K562 (cell line): ENCODE results near the gene PYGO2. TPM values are rescaled to one million over a fixed set of nuclear protein-coding genes. Genes with fewer than 3 reads are reported as not detected.
A peak's percentile ranks its signal among the peaks of the same experiment; 100 is the strongest.

Experiments
- BCOR ChIP-seq: fragments of 450-650 bp; IDR thresholded peaks from 2 replicates; pipeline ENCODE4 v1.6.1; 2016
- CHD2 ChIP-seq: IDR thresholded peaks from 2 replicates; pipeline ENCODE4 v1.6.1; 2011; ENCODE audit warnings: low read depth, low read length
- GTF2F1 ChIP-seq: IDR thresholded peaks from 2 replicates; pipeline ENCODE4 v1.6.1; 2011; ENCODE audit warnings: low read depth, low read length, improper control_type of control experiment
- MEF2D ChIP-seq: conservative IDR thresholded peaks from 2 replicates; pipeline ENCODE4 v1.6.1; 2016; ENCODE audit warnings: low read depth, missing genetic modification characterization, missing compliant biosample characterization
- NR2C1 ChIP-seq, 2 experiments: fragments of 450-650 bp; IDR thresholded peaks; 2 replicates each; pipeline ENCODE4 v1.6.1; 2017; ENCODE audit warnings: mild to moderate bottlenecking in 2 of 2, antibody characterized with exemption in 1 of 2, inconsistent platforms in 1 of 2, missing compliant biosample characterization in 1 of 2, missing genetic modification characterization in 1 of 2
- SAFB ChIP-seq: fragments of 200-400 bp; formaldehyde crosslinking; IDR thresholded peaks from 2 replicates; pipeline ENCODE4 v1.6.1; 2017; ENCODE audit warnings: low read depth, low read length, borderline replicate concordance
- SMAD4 ChIP-seq: fragments of 250-450 bp; sonication (Bioruptor Pico); conservative IDR thresholded peaks from 2 replicates; pipeline ENCODE4 v1.8.0; 2021; ENCODE audit warnings: inconsistent platforms, mild to moderate bottlenecking, moderate library complexity
- SMARCA5 ChIP-seq: fragments of 450-650 bp; IDR thresholded peaks from 2 replicates; pipeline ENCODE4 v1.6.1; 2016
- SRSF1 ChIP-seq: fragments of 200-400 bp; formaldehyde crosslinking; IDR thresholded peaks from 2 replicates; pipeline ENCODE4 v1.6.1; 2017; ENCODE audit warnings: mild to moderate bottlenecking, low read depth, low read length, moderate library complexity
- ZC3H4 ChIP-seq: sonication (generic); formaldehyde crosslinking; IDR thresholded peaks from 2 replicates; pipeline ENCODE4 v1.9.0; 2021; ENCODE audit warnings: missing genetic modification reagents, borderline replicate concordance
- ZNF121 ChIP-seq: sonication (generic); formaldehyde crosslinking; conservative IDR thresholded peaks from 2 replicates; pipeline ENCODE4 v1.8.0; 2022; ENCODE audit warnings: missing genetic modification reagents
- ZNF431 ChIP-seq: sonication (generic); formaldehyde crosslinking; IDR thresholded peaks from 2 replicates; pipeline ENCODE4 v1.8.0; 2022; ENCODE audit warnings: mild to moderate bottlenecking, missing genetic modification reagents
- ZNF75A ChIP-seq: fragments of 450-650 bp; formaldehyde crosslinking; IDR thresholded peaks from 2 replicates; pipeline ENCODE4 v1.4.0; 2020; ENCODE audit warnings: mild to moderate bottlenecking
- ZNF764 ChIP-seq: fragments of 250-450 bp; sonication (Bioruptor Pico); IDR thresholded peaks from 2 replicates; pipeline ENCODE4 v1.4.0; 2020; ENCODE audit warnings: low read depth, mild to moderate bottlenecking, moderate library complexity
- polyA plus RNA-seq, 8 experiments: library from polyadenylated mRNA; depleted of rRNA in 4 of 8; stranded (reverse) in 5 of 8; unstranded in 3 of 8; fragments of >200 nt; fragmentation: Nextera tagmentation in 2 of 8; fragmentation: Illumina TruSeq in 1 of 8; extraction: Ambion mirVana in 2 of 8; extraction: Trizol in 1 of 8; gene quantifications; 2 replicates each; pipeline versions ENCODE4 v1.2.1 to v1.2.3, GENCODE V29; 2011 to 2014; ENCODE audit warnings: inconsistent platforms in 1 of 8, missing spikeins in 1 of 8
- total RNA-seq, 7 experiments: library from RNA; depleted of rRNA in 6 of 7; stranded (reverse); fragments of >200 nt in 6 of 7; fragmentation: Illumina TruSeq in 2 of 7; extraction: Trizol in 2 of 7; gene quantifications; 2 replicates each; pipeline versions ENCODE4 v1.2.1 to v1.2.3, GENCODE V29; 2011 to 2021; ENCODE audit warnings: low replicate concordance in 1 of 7
- TF ChIP-seq, protein P1 (sequence below): sonication (generic); formaldehyde crosslinking; IDR thresholded peaks from 2 replicates; pipeline ENCODE4 v1.8.0; 2023; ENCODE audit warnings: mild to moderate bottlenecking, missing genetic modification reagents
- TF ChIP-seq, protein P2 (sequence below): sonication (generic); formaldehyde crosslinking; IDR thresholded peaks from 2 replicates; pipeline ENCODE4 v1.8.0; 2022; ENCODE audit warnings: mild to moderate bottlenecking, missing genetic modification reagents
- TF ChIP-seq, protein P3 (sequence below): sonication (generic); formaldehyde crosslinking; IDR thresholded peaks from 2 replicates; pipeline ENCODE4 v1.8.0; 2022; ENCODE audit warnings: mild to moderate bottlenecking, missing genetic modification reagents
- TF ChIP-seq, protein P4 (sequence below): fragments of 200-800 bp; sonication (Bioruptor generic); IDR thresholded peaks from 2 replicates; pipeline ENCODE4 v1.6.1; 2017; ENCODE audit warnings: missing genetic modification characterization, missing compliant biosample characterization
- TF ChIP-seq, protein P5 (sequence below): IDR thresholded peaks from 2 replicates; pipeline ENCODE4 v1.6.1; 2011; ENCODE audit not compliant: insufficient read length; ENCODE audit errors: extremely low read depth

The PYGO2 gene
- total and polyA plus RNA-seq, 9 of the 15 experiments (the other 6 are each of a cell fraction or from before 2014, with no cell fraction given), result 8.3 to 36.2 (median 18.2) TPM

DNA sequence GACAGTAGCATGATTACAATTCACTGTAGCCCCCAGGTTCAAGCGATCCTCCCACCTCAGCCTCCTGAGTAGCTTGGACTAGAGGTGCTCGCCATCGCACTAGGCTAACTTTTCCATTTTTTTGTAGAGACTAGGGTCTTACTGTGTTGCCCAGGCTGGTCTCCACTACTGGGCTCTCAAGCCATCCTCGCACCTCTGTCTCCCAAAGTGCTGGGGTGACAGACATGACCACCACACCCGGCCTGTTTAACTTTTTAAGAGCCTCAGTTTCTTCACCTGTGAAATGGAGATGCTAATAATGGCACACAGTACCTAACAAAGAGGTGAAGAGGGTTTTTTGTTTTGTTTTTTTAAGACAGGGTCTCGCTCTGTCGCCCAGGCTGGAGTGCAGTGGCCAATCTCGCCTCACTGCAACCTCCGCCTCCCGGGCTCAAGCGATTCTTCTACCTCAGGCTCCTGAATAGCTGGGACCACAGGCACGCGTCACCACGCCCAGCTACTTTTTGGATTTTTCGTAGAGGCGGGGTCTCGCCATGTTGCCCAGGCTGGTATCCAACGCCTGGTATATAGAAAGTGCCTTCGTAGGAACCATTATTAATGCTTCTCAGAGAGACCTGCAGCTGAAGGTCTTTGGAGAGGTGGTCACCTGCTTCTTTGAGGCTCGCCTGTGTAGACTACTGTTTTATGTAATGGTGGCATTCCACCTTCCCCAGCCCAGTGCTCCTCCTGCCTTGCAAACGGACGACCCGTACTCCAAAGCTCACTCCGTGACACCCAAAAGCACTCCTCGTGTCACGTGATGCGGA is 25.6 kb downstream of the PYGO2 start (continued):
- no peak; the same call in 1 of the 2 replicates for TF ChIP-seq NR2C1 (IDR thresholded peaks at IDR 0.05)
- no peak for TF ChIP-seq NR2C1 (tag; IDR thresholded peaks at IDR 0.05)
- TF ChIP-seq SMARCA5, result 0 out of 2 replicates have a peak, but pooled peaks have one; percentile 12
- TF ChIP-seq, protein P1, sequence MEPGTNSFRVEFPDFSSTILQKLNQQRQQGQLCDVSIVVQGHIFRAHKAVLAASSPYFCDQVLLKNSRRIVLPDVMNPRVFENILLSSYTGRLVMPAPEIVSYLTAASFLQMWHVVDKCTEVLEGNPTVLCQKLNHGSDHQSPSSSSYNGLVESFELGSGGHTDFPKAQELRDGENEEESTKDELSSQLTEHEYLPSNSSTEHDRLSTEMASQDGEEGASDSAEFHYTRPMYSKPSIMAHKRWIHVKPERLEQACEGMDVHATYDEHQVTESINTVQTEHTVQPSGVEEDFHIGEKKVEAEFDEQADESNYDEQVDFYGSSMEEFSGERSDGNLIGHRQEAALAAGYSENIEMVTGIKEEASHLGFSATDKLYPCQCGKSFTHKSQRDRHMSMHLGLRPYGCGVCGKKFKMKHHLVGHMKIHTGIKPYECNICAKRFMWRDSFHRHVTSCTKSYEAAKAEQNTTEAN (CRISPR knock-in tag), result no peak
- TF ChIP-seq ZNF764 (CRISPR knock-in tag), result no peak
- TF ChIP-seq, protein P2, sequence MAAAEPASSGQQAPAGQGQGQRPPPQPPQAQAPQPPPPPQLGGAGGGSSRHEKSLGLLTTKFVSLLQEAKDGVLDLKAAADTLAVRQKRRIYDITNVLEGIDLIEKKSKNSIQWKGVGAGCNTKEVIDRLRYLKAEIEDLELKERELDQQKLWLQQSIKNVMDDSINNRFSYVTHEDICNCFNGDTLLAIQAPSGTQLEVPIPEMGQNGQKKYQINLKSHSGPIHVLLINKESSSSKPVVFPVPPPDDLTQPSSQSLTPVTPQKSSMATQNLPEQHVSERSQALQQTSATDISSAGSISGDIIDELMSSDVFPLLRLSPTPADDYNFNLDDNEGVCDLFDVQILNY (CRISPR knock-in tag), result no peak
- TF ChIP-seq ZNF75A, result no peak
- TF ChIP-seq SRSF1, result no peak
- TF ChIP-seq, protein P3, sequence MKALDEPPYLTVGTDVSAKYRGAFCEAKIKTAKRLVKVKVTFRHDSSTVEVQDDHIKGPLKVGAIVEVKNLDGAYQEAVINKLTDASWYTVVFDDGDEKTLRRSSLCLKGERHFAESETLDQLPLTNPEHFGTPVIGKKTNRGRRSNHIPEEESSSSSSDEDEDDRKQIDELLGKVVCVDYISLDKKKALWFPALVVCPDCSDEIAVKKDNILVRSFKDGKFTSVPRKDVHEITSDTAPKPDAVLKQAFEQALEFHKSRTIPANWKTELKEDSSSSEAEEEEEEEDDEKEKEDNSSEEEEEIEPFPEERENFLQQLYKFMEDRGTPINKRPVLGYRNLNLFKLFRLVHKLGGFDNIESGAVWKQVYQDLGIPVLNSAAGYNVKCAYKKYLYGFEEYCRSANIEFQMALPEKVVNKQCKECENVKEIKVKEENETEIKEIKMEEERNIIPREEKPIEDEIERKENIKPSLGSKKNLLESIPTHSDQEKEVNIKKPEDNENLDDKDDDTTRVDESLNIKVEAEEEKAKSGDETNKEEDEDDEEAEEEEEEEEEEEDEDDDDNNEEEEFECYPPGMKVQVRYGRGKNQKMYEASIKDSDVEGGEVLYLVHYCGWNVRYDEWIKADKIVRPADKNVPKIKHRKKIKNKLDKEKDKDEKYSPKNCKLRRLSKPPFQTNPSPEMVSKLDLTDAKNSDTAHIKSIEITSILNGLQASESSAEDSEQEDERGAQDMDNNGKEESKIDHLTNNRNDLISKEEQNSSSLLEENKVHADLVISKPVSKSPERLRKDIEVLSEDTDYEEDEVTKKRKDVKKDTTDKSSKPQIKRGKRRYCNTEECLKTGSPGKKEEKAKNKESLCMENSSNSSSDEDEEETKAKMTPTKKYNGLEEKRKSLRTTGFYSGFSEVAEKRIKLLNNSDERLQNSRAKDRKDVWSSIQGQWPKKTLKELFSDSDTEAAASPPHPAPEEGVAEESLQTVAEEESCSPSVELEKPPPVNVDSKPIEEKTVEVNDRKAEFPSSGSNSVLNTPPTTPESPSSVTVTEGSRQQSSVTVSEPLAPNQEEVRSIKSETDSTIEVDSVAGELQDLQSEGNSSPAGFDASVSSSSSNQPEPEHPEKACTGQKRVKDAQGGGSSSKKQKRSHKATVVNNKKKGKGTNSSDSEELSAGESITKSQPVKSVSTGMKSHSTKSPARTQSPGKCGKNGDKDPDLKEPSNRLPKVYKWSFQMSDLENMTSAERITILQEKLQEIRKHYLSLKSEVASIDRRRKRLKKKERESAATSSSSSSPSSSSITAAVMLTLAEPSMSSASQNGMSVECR (CRISPR knock-in tag), result peak; percentile 2; the same call in 1 of the 2 replicates
- no peak for TF ChIP-seq SAFB
- TF ChIP-seq ZC3H4 (CRISPR knock-in tag), result no peak
- no peak for TF ChIP-seq CHD2
- no peak for TF ChIP-seq MEF2D
- peak; percentile 64 for TF ChIP-seq SMAD4 (CRISPR knock-in tag)
- TF ChIP-seq BCOR, result peak; percentile 76
- peak; percentile 70 for TF ChIP-seq ZNF121 (CRISPR knock-in tag)
- TF ChIP-seq ZNF431 (CRISPR knock-in tag), result peak; percentile 92; the same call in 1 of the 2 replicates
- TF ChIP-seq, protein P4, sequence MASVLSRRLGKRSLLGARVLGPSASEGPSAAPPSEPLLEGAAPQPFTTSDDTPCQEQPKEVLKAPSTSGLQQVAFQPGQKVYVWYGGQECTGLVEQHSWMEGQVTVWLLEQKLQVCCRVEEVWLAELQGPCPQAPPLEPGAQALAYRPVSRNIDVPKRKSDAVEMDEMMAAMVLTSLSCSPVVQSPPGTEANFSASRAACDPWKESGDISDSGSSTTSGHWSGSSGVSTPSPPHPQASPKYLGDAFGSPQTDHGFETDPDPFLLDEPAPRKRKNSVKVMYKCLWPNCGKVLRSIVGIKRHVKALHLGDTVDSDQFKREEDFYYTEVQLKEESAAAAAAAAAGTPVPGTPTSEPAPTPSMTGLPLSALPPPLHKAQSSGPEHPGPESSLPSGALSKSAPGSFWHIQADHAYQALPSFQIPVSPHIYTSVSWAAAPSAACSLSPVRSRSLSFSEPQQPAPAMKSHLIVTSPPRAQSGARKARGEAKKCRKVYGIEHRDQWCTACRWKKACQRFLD (CRISPR knock-in tag), result 0 out of 2 replicates have a peak, but pooled peaks have one; percentile 76
- 0 out of 2 replicates have a peak, but pooled peaks have one; percentile 6 for TF ChIP-seq GTF2F1
- TF ChIP-seq, protein P5, sequence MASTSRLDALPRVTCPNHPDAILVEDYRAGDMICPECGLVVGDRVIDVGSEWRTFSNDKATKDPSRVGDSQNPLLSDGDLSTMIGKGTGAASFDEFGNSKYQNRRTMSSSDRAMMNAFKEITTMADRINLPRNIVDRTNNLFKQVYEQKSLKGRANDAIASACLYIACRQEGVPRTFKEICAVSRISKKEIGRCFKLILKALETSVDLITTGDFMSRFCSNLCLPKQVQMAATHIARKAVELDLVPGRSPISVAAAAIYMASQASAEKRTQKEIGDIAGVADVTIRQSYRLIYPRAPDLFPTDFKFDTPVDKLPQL, result no peak
